ENCODE measurements around the gene OR51M1.
"Not testable (repeated sequence)": the region's sequence is repeated elsewhere in the genome, so short reads cannot be mapped to it uniquely, and the experiment has no call there.

OR51M1 gene, protein sequence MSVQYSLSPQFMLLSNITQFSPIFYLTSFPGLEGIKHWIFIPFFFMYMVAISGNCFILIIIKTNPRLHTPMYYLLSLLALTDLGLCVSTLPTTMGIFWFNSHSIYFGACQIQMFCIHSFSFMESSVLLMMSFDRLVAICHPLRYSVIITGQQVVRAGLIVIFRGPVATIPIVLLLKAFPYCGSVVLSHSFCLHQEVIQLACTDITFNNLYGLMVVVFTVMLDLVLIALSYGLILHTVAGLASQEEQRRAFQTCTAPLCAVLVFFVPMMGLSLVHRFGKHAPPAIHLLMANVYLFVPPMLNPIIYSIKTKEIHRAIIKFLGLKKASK

DNA sequence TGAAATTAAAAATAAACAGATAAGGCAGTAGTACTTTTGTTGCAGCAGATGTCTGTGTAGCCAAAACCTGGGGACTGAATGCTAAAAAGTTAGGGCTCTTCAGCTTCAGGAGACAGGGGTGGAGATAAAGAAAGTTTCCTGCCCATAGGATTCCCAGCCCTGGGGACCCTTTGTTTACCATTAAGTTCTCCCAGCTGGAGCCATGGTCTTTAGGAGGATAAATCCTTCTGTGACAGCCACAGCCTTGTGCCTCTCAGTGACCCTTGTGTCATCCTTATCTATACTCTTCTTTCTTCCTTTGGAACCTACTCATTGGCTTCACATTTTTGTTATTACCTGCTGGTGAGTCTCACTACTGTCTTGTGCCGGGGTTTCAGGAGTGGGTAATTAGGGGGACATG is at the start of gene OR51M1:
Gene OR51M1, plus strand, starts transcription at position 237 of the 400 bp plus-strand sequence. CDS start 5,587 bp downstream, outside the sequence.
- no peak for DNase-seq

DNA sequence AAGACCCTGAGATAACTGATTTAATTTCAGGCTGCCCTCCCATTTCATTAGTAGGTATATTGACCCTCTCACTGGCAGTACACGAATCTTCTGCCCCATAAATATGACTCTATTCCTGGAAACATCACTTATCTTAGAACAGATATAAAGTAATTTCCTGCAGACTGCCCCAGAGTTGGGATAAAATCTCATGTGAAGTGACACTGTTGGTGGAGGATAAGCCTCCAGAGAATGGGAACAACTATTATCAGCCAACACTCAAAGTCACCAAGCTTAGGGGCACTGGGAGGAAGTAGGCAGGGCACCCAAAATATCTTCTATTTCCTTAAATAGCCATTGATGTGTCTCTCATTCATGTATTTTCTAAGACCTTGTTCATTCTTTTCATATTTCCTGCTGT is 48.4 kb upstream of the OR51M1 start:
- DNase-seq, result no peak

DNA sequence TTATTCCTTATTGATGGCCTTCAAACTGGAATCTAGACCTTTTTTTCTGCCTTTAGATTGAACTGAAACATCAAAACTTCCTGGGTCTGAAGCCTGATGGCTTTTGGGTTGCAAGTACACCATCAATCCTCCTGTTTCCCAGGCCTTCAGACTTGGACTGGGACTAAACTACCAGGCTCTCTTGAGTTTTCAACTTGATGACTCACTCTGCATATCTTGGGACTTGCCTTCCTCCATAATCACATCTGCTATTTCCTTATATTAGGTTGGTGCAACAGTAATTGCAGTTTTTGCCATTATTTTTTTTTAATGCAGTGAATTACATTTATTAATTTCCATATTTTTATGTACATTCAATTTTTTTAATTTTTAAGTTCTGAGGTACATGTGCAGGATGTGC is 47.3 kb upstream of the OR51M1 start:
- no peak for DNase-seq

DNA sequence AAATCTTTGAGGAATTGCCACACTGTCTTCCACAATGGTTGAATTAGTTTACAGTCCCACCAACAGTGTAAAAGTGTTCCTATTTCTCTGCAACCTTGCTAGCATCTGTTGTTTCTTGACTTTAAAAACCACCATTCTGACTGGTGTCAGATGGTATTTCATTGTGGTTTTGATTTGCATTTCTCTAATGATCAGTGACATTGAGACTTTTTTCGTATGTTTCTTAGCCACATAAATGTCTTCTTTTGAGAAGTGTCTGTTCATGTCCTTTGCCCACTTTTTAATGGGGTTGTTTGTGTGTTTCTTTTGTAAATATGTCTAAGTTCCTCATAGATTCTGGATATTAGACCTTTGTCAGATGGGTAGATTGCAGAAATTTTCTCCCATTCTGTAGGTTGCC is 46.4 kb upstream of the OR51M1 start:
- DNase-seq, result not testable (repeated sequence)

DNA sequence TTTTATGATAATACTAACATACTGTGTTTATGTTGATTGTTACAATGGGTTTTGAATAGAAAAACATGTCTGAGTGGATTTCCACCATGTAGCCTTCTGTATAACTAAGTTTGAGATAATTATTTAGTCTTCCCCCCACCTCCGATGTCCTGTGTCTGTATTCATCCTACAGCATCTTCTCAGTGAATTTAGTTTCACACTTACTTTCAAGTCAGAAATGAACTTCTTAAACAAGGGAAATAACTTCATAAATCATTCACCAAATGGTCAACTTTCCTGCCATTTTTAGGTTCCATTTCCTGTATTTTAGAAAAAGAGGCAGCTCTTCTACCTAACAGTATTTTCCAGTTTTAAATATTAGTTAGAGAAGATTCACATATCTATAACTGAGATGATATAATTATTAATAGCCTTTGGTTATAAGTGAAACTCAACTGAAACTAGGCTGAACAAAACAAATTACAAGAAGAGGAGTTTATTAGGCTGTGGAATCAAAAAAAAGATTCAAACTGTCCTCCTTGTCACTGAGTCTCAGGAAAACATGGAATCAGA is 43.8 kb upstream of the OR51M1 start:
- no peak for DNase-seq

DNA sequence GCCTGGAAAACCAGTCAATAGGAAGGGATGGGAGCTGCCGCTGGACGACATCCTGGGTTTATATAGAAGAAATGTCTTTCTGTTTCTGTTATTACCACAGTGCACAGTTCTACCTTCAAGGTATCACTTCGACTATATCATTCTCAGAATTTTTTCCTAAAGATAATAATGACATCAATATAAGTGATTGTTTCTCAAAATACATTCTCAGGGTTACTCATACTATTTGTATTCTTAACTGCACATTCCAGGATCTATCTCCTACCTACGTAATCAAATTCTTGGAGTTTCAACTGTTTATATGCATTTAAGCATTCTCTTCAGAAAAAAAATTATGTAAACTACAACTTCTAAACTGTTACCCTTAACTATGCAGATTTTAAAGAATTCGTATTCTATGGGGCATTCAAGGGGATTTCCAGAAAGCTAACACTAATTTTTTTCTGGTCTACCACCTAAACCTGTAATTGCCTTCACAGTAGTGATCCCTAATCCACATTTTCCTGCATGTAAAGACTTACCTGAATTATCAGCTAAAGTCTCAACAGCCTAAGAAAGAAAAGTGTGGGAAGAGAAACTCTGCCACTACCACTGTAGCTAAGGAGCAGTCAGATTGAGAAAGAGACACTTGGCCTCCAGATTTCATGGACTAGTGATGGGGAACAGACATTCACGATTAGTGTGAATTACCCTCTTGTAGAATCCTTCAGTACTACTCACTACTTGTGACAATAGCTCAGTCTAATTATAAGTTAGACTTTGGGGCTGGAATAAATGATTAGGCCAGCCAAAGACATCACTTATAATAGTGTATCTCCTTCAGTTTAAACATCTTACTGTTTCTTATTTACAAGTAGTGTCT is 39.9 kb upstream of the OR51M1 start, which contains the start of gene OR51B5:
Gene OR51B5, minus strand, starts transcription at position 51 of the 862 bp plus-strand sequence. Its CDS starts 0 bp downstream, at position 51.
- no peak for DNase-seq

DNA sequence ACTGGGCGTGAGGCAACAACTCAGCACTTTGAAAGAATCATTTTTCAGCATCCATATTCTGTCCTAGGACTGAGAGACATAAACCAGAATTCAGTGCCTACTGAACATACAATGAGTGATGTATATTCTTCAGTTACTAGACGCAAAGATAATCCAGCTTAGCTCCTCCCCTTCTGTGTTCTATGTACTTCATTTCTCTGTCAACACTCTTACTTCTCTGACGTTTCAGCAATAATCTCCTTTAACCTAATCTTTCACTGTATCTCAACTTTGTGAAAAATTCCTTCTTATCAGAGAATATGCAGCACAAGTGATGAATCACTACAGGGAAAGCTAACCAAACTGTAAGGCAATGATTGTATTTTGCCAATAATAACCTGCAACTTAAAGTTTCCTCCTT is 37.8 kb upstream of the OR51M1 start:
- DNase-seq, result no peak

DNA sequence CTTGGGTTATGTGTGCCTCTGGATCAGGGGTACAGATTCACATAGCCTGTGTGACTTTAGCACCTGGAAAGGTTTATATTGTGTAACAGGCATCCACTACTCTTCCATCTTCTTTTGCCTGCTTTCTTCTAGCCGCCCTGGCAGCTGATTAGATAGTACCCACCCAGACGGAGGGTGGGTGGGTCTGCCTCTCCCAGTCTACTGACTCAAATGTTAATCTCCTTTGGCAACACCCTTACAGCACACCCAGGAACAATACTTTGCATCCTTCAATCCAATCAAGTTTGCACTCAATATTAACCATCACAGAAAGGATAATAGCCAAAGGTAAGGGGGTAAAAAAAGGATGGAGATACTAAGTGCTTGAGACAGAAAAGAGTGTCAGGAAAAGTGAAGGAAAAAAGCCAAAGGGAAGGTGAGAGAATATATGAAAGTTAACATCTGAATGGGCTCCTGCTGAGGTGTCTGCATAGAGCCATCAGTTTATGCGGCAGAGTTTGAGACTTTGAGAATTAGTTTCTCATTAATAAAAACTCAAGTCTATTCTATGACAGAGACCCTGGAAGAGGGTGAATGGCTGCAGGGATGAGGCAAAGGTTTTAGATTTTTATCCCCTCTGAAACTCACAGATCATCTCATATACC is 34.9 kb upstream of the OR51M1 start:
- DNase-seq, result no peak

DNA sequence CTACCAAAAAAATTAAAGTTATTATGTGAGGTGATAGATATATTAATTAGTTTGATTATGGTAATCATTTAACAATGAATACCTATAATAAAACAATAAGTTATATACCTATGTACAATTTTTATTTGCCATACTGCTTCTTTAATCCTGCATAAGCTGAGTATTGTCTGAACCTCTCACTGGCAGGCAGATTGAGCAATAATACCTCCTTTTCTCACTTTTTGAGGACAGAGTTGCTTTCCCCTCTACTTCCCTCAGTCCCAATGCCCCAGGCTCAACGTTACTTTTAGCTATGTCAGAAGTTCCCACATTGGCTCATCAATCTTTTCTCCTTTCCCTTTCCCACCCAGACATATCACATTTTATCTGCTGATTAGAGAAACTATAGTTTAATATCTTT is 34.1 kb upstream of the OR51M1 start:
- no peak for DNase-seq

DNA sequence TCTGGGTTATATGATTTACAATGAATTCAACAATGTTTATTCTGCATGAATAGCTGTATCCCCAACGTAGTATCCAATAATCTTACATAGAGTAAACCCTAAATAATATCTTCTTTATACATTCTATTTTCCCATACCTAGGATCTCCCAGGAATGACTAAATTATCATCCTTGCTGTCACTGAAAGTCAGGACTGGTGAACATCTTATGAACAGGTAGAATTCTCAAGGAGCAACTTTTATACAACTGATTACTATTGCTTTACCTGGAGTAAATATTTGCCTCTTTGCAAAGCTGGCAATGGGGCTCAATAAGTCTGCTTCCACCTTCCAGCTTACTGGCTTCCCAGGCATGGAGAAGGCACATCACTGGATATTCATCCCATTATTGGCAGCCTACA is 32.4 kb upstream of the OR51M1 start, which contains the start of gene OR51B6:
Gene OR51B6, plus strand, starts transcription at position 301 of the 400 bp plus-strand sequence. Its CDS starts 0 bp downstream, at position 301.
- no peak for DNase-seq

DNA sequence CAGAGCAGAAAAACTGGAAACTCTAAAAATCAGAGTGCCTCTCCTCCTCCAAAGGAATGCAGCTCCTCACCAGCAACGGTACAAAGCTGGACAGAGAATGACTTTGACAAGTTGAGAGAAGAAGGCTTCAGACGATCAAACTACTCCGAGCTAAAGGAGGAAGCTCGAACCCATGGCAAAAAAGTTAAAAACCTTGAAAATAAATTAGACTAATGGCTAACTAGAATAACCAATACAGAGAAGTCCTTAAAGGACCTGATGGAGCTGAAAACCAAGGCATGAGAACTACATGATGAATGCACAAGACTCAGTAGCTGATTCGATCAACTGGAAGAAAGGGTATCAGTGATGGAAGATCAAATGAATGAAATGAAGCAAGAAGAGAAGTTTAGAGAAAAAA is 27.6 kb upstream of the OR51M1 start:
- DNase-seq, result not testable (repeated sequence)

DNA sequence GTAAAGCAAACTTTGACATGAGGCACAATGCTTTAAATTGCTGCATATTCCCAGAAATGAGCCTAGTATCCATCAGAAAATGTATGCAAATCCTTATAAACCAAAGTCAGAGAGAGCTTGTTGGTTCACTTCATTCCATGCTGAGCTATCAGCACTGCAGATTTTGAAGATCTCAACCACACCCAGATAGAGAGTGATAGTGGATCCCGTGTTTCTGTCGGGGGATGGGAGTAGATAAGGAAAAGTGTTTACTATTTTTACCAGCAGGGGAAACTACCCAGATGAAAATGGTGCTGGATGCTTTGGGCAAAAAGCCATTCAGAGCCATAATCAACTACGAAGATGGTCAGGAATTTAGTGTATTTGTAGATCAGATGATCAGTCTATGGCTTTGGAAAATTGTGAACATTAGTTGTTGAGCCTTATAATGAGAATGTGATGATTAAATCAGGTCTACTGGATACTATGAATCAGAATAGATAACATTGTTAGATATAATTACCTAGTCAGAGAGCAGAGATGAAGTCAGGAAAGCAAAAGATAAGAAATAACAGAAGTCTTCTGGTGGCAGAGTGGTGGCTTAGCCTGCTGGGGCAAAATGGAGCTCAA is 21.5 kb upstream of the OR51M1 start:
- DNase-seq, result no peak

DNA sequence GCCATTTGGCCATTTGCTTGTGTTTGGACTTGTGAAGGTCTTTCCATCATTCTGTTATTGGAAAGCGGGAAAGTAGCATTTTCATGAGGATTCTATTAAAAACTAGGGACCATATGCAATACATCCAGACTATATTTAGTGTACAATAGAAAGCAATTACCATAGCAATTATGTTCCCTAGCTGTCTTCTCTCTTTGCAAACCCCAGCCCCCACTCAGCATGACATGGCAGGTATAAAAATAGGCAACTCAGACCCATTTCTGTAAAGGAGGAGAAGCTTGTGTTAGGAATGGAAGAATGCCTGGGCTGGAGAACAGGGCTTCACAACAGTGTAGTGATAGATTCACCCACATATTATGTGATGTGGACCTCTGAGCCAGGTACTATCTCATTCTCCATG is 19.9 kb upstream of the OR51M1 start:
- DNase-seq, result no peak

DNA sequence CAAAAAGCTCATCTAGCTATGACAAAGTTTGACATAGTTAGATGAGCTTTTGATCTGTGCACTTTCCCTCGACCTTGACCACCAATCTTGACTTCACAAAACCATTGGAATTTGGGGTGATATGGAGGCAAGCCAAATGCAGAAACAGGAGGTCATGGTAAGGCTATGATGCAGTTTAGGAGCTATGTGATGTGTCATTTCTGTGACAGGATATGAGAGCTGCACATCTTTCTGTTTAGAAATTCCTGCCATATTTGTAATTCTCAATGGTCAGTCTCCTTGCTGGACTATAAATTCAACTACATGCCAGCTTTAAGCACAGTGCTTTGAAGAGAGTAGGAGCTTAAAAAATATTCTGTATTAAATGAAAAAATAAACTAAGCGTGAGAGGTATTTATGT is 19.4 kb upstream of the OR51M1 start:
- DNase-seq, result no peak

DNA sequence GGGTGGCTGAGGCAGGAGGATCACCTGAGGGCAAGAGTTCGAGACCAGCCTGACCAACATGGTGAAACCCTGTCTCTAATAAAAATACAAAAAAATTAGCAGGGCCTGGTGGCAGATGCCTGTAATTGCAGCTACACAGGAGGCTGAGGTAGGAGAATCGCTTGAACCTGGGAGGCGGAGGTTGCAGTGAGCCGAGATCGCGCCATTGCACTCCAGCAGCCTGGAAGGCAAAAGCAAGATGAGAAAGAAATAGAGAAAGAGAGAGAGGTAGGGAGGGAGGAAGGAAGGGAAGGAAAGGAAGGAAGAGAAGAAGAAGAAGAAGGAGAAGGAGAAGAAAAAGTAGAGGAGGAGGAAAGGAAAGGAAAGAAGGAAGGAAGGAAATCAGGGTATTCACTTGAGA is 17.2 kb upstream of the OR51M1 start:
- DNase-seq, result not testable (repeated sequence)

DNA sequence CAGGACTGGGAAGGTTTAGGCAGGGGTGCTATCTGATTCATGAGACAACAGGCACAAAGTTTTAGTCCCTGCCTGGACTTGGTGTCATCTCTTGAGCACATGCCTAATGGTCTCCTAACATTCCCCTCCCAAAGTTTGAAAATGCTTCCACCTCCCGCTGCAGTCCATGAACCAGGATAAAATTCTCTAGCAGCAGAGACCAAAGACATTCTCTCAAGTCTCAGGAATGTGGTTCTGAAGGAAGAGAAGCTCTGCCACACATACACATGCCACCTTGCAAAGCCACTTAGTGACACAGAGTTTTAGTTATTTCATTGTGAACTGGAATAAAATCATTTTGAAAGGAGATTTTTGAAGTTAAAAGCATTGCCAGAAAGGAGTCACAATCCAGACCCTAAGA is 16.8 kb upstream of the OR51M1 start:
- no peak for DNase-seq

DNA sequence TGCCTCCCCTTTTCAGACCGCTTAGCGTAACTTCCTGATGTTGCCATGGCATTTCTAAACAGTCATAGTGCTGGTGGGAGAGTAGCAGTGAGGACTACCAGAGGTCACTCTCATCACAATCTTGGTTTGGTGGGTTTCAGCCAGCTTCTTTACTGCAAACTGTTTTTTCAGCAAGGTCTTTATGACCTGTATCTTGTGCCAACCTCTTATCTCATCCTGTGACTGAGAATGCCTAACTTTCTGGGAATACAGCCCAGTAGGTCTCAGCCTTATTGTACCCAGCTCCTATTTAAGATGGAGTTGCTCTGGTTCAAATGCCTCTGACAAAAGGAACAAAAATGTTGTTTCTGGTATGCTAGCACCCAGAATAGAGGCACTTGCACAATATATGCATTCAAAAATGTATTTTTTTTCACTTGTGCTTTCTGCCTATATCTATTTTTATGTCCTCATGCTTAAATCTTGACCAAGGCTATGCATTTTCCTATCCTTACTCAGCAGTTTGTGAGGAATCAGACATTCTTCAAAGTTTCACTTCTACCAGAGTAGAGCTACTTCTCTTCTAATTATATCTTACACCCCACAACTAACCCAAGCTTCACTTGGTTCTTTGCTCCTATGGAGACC is 16.1 kb upstream of the OR51M1 start:
- no peak for DNase-seq

DNA sequence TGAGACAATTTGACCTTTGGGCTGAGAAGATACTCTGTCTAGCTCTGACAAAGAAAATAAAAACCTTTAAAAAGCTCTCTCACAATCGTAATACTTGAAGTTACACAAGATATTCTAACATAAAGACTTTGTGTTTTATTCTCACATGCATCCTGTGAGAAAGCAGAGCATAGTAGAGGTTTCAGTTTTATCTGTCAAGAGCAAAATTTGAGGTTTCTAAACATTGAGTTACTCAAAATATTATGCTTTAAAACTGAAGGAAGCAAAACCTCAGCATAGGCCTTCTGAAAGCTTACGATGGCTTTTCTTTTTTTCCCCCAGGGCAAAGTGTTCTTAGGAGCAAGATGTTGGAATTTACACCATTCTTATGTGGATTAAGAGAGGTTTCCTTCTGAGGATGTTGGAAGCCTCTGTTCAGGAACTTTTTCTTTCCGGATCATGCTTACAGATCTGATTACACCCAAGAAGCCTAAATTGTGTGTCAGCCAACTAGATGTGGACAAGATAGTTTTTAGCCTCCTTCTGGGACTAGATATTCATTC is 15.0 kb upstream of the OR51M1 start:
- no peak for DNase-seq

DNA sequence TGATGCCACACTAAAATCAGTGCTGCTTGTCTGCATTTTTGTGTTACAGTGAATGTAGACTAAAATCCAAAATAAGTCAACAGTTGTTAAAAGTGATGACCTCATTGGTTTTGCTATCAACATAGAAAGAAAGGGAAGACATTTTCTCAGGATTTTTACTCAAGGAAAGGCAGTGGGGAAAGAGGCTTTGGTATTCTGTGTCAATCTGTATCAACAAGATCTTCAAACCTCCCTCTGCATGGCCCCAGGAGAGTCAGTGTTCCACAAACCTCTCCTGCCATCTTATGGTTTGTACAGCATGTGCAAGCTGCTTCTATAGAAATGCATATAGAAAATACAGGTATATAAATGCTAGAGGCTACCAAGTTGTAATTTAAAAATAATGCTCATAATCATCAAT is 13.8 kb upstream of the OR51M1 start:
- DNase-seq, result no peak

DNA sequence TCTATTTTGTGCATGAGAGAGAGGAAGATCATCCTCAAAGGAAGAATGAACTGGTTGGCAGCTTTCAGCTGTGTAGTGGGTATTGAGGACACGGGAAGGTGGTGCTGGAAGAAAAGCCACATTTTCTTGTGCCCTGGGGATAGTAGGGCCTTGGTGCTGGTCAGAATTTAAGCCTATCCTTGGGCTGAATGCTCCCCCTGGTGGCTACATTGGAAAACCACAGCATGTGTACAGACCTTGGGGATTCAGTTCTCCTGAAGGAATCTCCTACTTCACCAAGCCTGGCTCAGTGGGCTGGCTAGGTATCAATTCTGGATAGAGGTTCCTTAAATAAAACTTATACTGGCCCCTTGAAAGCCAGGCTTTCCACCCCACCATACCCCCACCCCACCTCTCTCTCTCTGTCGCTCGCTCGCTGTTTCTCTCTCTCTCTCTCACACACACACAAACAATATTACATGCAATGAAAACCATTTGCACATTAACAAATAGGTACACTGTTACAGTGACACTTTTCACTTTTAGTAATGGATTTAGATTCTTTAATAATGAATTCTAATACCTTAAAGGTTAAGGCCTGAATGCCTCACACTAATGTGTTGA is 2.8 kb upstream of the OR51M1 start:
- DNase-seq, result peak; percentile 20

DNA sequence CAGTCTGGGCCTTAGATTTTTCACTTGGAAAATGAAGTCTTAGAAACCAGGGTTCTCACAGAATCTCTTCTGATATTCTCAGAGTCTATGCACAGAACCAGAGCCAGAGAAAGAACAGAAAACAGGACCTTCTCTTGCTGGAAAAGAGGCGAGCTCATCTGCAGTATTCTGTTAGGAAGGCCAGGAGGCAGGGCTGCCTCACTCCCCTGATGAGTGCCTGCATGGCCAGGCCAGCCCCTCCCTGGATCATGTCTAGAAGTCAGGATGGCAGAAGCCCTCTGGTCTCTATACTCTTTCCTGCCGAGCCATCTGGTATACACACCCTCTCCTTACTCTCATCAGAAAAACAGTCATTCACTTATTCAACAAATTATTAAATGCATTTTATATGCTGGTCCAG is 723 bp downstream of the OR51M1 start:
- DNase-seq, result no peak

DNA sequence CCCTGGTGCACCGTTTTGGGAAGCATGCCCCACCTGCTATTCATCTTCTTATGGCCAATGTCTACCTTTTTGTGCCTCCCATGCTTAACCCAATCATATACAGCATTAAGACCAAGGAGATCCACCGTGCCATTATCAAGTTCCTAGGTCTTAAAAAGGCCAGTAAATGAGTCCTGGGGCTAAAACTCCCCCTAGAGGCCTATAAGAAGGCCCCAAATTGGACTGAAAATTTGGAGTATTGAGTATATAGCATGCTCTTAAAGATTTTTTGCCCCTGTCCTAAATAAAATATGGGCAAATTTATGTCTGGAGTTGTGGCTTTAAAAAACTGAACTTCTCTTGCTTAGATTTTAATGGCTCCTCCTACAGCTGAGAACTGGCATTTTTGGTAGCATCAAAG is 6.6 kb downstream of the OR51M1 start:
- DNase-seq, result no peak

All from COR-L47 (cell line).